ENCODE measurements around the gene UBE2E2. TPM values are rescaled to one million over a fixed set of nuclear protein-coding genes. Genes with fewer than 3 reads are reported as not detected.

UBE2E2 gene
- total RNA-seq, 2 experiments from 2014 or later, result 14.1 to 20.2 TPM

GRCh38 chr3:23302271-23302670 is 99.1 kb downstream of the UBE2E2 start:
- H3K27me3 Mint-ChIP-seq, result no peaks in the 10 kb centered on the region

DNA sequence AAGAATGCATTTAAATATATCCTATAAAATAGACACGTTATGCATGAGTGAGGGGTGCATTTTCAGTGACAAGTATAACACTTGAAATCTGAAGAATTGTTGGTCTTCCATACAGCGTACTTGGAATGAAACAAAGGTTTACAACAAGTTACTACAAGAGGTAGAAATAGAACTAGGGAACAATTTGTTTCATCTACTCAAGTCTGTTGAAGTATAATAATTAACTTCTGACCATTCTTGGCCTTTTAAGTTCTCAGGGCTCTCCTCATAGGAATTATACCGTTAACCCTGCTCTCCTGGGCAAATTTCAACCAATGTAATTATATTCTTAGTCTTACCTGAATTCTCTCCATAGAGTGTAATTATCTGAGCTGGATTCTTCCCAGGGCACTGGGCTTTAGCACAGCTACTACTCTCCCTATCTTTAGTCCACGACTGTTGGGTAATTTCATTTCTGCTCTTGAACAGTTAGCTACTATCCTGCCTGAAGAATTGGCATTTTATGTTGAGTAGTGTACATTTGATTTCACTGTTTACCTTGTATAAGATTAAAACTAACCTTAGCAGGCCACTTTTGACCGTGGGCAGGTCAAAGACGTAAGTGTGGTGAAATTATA is 100.6 kb downstream of the UBE2E2 start:
- no peak for TF ChIP-seq CTCF (IDR thresholded peaks at IDR 0.05)
- ATAC-seq (ENCODE audit: poor library complexity) (no peak), DNase-seq (no peak)
- H3K9me3 ChIP-seq (ENCODE audit: control insufficient read depth in 1 of 2, insufficient read depth in 1 of 2, low read length in 2 of 2), result no peaks in the 10 kb centered on the region
- no peak overlapping the region for H3K27ac ChIP-seq (ENCODE audit: low read depth in 1 of 2, low read length in 2 of 2)
- H3K27me3 ChIP-seq (ENCODE audit: control insufficient read depth in 1 of 2, insufficient read depth in 2 of 2, low read length in 2 of 2), result no peaks in the 10 kb centered on the region
- no peak overlapping the region for H3K4me3 ChIP-seq (ENCODE audit: low read length)
- ChIA-PET POLR2A (no interaction called here), CTCF (no interaction called here)
- Mint-ChIP-seq H3K4me1 (ENCODE audit: low read depth) (peaks cover 10% of the 10 kb centered on the region), H3K27ac (no peak overlapping the region), H3K9me3 (peaks cover 8% of the 10 kb centered on the region), H3K36me3 (ENCODE audit: low read depth) (peaks cover 8% of the 10 kb centered on the region), H3K27me3 (no peaks in the 10 kb centered on the region), H3K4me3 (no peak overlapping the region)
- intact Hi-C loops (cut with DNase I, micrococcal nuclease), result no loop called here
- no peaks in the 10 kb centered on the region for H3K36me3 ChIP-seq (ENCODE audit: insufficient read depth, low read length)
- H3K4me1 ChIP-seq (ENCODE audit: insufficient read depth, low read length), result no peaks in the 10 kb centered on the region

More at GRCh38 chr3:23302271-23302670, 99.1 kb downstream of the UBE2E2 start:
- H3K36me3 ChIP-seq (ENCODE audit: insufficient read depth, low read length), result no peaks in the 10 kb centered on the region
- H3K27me3 ChIP-seq (ENCODE audit: control insufficient read depth in 1 of 2, insufficient read depth in 2 of 2, low read length in 2 of 2), result no peaks in the 10 kb centered on the region
- ChIA-PET CTCF (no interaction called here), POLR2A (no interaction called here)
- H3K36me3 Mint-ChIP-seq (ENCODE audit: low read depth), result peaks cover 8% of the 10 kb centered on the region
- peaks cover 8% of the 10 kb centered on the region for H3K9me3 Mint-ChIP-seq
- H3K9me3 ChIP-seq (ENCODE audit: control insufficient read depth in 1 of 2, insufficient read depth in 1 of 2, low read length in 2 of 2), result no peaks in the 10 kb centered on the region
- H3K4me1 Mint-ChIP-seq (ENCODE audit: low read depth), result peaks cover 10% of the 10 kb centered on the region
- no peak overlapping the region for H3K27ac ChIP-seq (ENCODE audit: low read depth in 1 of 2, low read length in 2 of 2)
- TF ChIP-seq CTCF (IDR thresholded peaks at IDR 0.05), result no peak
- ATAC-seq (ENCODE audit: poor library complexity) (no peak), DNase-seq (no peak)
- H3K27ac Mint-ChIP-seq, result no peak overlapping the region
- H3K4me3 ChIP-seq (ENCODE audit: low read length), result no peak overlapping the region
- no peaks in the 10 kb centered on the region for H3K4me1 ChIP-seq (ENCODE audit: insufficient read depth, low read length)
- intact Hi-C loops (cut with DNase I, micrococcal nuclease), result no loop called here
- H3K4me3 Mint-ChIP-seq, result no peak overlapping the region

- no peak for TF ChIP-seq CTCF (IDR thresholded peaks at IDR 0.05)
- Mint-ChIP-seq H3K4me3 (no peak overlapping the region), H3K9me3 (peaks cover 9% of the 10 kb centered on the region), H3K27ac (no peak overlapping the region), H3K4me1 (ENCODE audit: low read depth) (peaks cover 10% of the 10 kb centered on the region), H3K27me3 (no peaks in the 10 kb centered on the region), H3K36me3 (ENCODE audit: low read depth) (peaks cover 8% of the 10 kb centered on the region)
- ATAC-seq (ENCODE audit: poor library complexity), result no peak
- Histone ChIP-seq H3K36me3 (ENCODE audit: insufficient read depth, low read length) (no peaks in the 10 kb centered on the region), H3K27ac (ENCODE audit: low read depth in 1 of 2, low read length in 2 of 2) (no peak overlapping the region), H3K27me3 (ENCODE audit: control insufficient read depth in 1 of 2, insufficient read depth in 2 of 2, low read length in 2 of 2) (no peaks in the 10 kb centered on the region), H3K9me3 (ENCODE audit: control insufficient read depth in 1 of 2, insufficient read depth in 1 of 2, low read length in 2 of 2) (no peaks in the 10 kb centered on the region), H3K4me3 (ENCODE audit: low read length) (no peak overlapping the region), H3K4me1 (ENCODE audit: insufficient read depth, low read length) (no peaks in the 10 kb centered on the region)
- DNase-seq, result no peak
- ChIA-PET CTCF (no interaction called here), POLR2A (no interaction called here)
- intact Hi-C loops (cut with DNase I, micrococcal nuclease), result no loop called here
Observed at GRCh38 chr3:23304424-23304823, 101.3 kb downstream of the UBE2E2 start.

Measured in CD4-positive, alpha-beta T cell (primary cell).